PC-9 (cell line): Measurements from ENCODE around the gene ZNF316. TPM values are rescaled to one million over a fixed set of nuclear protein-coding genes. Genes with fewer than 3 reads are reported as not detected.
A peak's percentile ranks its signal among the peaks of the same experiment; 100 is the strongest.

Experiments used
- BruUV-seq: library from RNA; stranded (reverse); fragments of 400-500 nt; replicated peaks from 2 replicates; lab custom pipeline; 2021; lab: Mats Ljungman, UMichigan
- CTCF ChIA-PET: fragments of 300-600 bp; sonication (Branson Sonifier 250); formaldehyde crosslinking; loops from one replicate; lab custom pipeline; 2022; ENCODE audit warnings: antibody characterized with exemption; lab: Charles Lee
- POLR2A ChIA-PET: fragments of 300-600 bp; sonication (Branson Sonifier 250); formaldehyde crosslinking; loops from one replicate; lab custom pipeline; 2022; ENCODE audit warnings: antibody characterized with exemption; ENCODE audit not compliant: unreplicated experiment; lab: Charles Lee
- DNase-seq, 2 experiments: peaks; one replicate each; pipeline versions ENCODE4 v3.0.0 to v3.0.0-alpha.2; 2015 to 2022; ENCODE audit warnings: mixed read lengths in 1 of 2
- H2AFZ ChIP-seq: fragments of 200-600 bp; sonication (generic); 2 replicates; pipeline ENCODE4 v1.8.1; 2017; ENCODE audit warnings: antibody characterized with exemption
- H3F3A ChIP-seq: fragments of 200-600 bp; sonication (generic); 2 replicates; pipeline ENCODE4 v1.8.1; 2017; ENCODE audit warnings: antibody characterized with exemption, mild to moderate bottlenecking, low read depth; ENCODE audit not compliant: insufficient read depth
- H3K27ac ChIP-seq: fragments of 200-600 bp; sonication (generic); 2 replicates; pipeline ENCODE4 v1.6.1; 2016; ENCODE audit warnings: mixed run types
- H3K27me3 ChIP-seq: fragments of 200-600 bp; sonication (generic); 2 replicates; pipeline ENCODE4 v1.6.1; 2016; ENCODE audit warnings: low read depth, mixed run types; ENCODE audit not compliant: insufficient read depth
- H3K36me3 ChIP-seq: fragments of 200-600 bp; sonication (generic); 2 replicates; pipeline ENCODE4 v1.6.1; 2016; ENCODE audit warnings: low read depth, mixed run types
- H3K4me1 ChIP-seq: fragments of 200-600 bp; sonication (generic); replicated peaks from 2 replicates; pipeline ENCODE4 v1.6.1; 2016; ENCODE audit warnings: mixed run types; ENCODE audit not compliant: insufficient read depth
- H3K4me2 ChIP-seq: fragments of 200-600 bp; sonication (generic); 2 replicates; pipeline ENCODE4 v1.6.1; 2017; ENCODE audit warnings: mixed run types
- H3K4me3 ChIP-seq: fragments of 200-600 bp; sonication (generic); 2 replicates; pipeline ENCODE4 v1.6.1; 2016; ENCODE audit warnings: mixed run types
- H3K79me2 ChIP-seq: fragments of 200-600 bp; sonication (generic); 2 replicates; pipeline ENCODE4 v1.6.1; 2017; ENCODE audit warnings: low read depth, mixed run types
- H3K9me2 ChIP-seq: fragments of 200-600 bp; sonication (generic); 2 replicates; pipeline ENCODE4 v1.8.1; 2017; ENCODE audit warnings: mild to moderate bottlenecking; ENCODE audit not compliant: insufficient read depth
- H3K9me3 ChIP-seq: fragments of 200-600 bp; sonication (generic); 2 replicates; pipeline ENCODE4 v1.8.1; 2016; ENCODE audit warnings: low read depth; ENCODE audit not compliant: insufficient read depth
- H4K20me1 ChIP-seq: fragments of 200-600 bp; sonication (generic); 2 replicates; pipeline ENCODE4 v1.8.1; 2017; ENCODE audit not compliant: insufficient read depth
- EZH2 ChIP-seq: fragments of 200-600 bp; sonication (generic); IDR thresholded peaks from 2 replicates; pipeline ENCODE4 v1.8.0; 2017; ENCODE audit warnings: antibody characterized with exemption, low read depth
- intact Hi-C: fragments of 100-400 bp; cut with micrococcal nuclease; formaldehyde crosslinking; loops from one replicate; pipeline ENCODE4 v1.10.0; 2022; ENCODE audit not compliant: unreplicated experiment
- total RNA-seq: library from RNA; stranded (reverse); gene quantifications from 2 replicates; pipeline ENCODE4 v1.2.3, GENCODE V29; 2021
- TF ChIP-seq, protein P1 (sequence below): fragments of 200-600 bp; sonication (generic); conservative IDR thresholded peaks from 2 replicates; pipeline ENCODE4 v1.6.1; 2017; ENCODE audit warnings: mixed run types, antibody characterized with exemption, mild to moderate bottlenecking, moderate library complexity

ZNF316 gene
- total RNA-seq, 1 experiment from 2014 or later = 28.4 TPM

DNA sequence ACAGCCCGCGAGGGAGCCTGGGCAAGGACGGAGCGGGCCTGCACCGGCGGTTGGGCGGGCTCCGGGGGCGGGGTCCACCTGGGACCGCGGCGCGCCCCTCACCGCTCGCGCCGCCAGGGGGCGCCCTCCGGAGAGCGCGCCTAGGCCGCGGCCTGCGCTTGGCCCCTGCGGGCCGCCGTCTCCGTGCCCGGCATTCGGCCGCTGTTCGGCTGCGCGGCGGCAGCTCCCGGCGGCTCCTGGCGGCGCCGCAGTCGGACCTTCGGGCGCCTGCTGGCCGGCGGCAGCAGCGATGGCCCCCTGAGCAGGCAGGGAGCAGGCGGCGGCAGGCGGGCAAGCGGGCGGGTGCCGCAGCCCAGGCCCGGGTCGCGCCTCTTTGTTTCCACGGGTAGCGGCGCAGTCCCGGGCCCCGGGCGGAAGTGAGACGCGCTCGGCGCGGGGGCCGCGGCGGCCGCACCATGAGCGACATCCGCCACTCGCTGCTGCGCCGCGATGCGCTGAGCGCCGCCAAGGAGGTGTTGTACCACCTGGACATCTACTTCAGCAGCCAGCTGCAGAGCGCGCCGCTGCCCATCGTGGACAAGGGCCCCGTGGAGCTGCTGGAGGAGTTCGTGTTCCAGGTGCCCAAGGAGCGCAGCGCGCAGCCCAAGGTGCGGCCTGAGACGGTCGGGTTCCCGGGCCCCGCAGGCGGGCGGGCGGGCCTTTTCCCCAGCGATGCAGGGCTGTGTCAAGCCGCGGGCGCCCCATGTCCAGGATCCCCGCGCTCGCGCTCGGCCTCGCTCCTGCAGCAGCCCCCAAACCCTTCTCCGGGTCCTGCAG is 47.1 kb upstream of the ZNF316 start, which contains the start of gene INTS15:
Gene INTS15 (plus strand): TSS at position 193 of the 816 bp plus-strand sequence. CDS start 263 bp downstream, at position 456.
- no peaks in the 10 kb centered on the region for H4K20me1 ChIP-seq
- H3K4me2 ChIP-seq = peak within 1 kb of the TSS; percentile 90
- no peaks in the 10 kb centered on the region for H3K9me2 ChIP-seq
- H3K4me3 ChIP-seq = peak within 1 kb of the TSS; percentile 92
- peaks cover 19% of the 10 kb centered on the region; the same call in 1 of the 2 replicates for H3K36me3 ChIP-seq
- no TSS peak for BruUV-seq
- no peak for TF ChIP-seq EZH2
- TF ChIP-seq, protein P1, sequence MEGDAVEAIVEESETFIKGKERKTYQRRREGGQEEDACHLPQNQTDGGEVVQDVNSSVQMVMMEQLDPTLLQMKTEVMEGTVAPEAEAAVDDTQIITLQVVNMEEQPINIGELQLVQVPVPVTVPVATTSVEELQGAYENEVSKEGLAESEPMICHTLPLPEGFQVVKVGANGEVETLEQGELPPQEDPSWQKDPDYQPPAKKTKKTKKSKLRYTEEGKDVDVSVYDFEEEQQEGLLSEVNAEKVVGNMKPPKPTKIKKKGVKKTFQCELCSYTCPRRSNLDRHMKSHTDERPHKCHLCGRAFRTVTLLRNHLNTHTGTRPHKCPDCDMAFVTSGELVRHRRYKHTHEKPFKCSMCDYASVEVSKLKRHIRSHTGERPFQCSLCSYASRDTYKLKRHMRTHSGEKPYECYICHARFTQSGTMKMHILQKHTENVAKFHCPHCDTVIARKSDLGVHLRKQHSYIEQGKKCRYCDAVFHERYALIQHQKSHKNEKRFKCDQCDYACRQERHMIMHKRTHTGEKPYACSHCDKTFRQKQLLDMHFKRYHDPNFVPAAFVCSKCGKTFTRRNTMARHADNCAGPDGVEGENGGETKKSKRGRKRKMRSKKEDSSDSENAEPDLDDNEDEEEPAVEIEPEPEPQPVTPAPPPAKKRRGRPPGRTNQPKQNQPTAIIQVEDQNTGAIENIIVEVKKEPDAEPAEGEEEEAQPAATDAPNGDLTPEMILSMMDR = no peak; the same call in 1 of the 2 replicates
- ChIA-PET POLR2A (no interaction called here), CTCF (interaction anchor here (0.6 to 1.0 kb wide), 3 partner anchors 12 to 1390 kb away, joined by 3 to 4 read pairs (median 3); no protein-coding TSS in a partner anchor)
- peaks cover 13% of the 10 kb centered on the region for H3K4me1 ChIP-seq
- peak; percentile 52 to 90 for DNase-seq
- H2AFZ ChIP-seq = peak within 1 kb of the TSS; percentile 96
- peaks cover 7% of the 10 kb centered on the region; the same call in 1 of the 2 replicates for H3F3A ChIP-seq
- H3K79me2 ChIP-seq = peaks cover 15% of the 10 kb centered on the region
- H3K27ac ChIP-seq = no peak within 1 kb of the TSS
- no peaks in the 10 kb centered on the region for H3K9me3 ChIP-seq
- intact Hi-C loops = loop anchor here (1.0 to 10.0 kb wide), 3 partner anchors 47 to 337 kb away; partner anchors contain the start of gene ZNF316
- no peaks in the 10 kb centered on the region for H3K27me3 ChIP-seq

DNA sequence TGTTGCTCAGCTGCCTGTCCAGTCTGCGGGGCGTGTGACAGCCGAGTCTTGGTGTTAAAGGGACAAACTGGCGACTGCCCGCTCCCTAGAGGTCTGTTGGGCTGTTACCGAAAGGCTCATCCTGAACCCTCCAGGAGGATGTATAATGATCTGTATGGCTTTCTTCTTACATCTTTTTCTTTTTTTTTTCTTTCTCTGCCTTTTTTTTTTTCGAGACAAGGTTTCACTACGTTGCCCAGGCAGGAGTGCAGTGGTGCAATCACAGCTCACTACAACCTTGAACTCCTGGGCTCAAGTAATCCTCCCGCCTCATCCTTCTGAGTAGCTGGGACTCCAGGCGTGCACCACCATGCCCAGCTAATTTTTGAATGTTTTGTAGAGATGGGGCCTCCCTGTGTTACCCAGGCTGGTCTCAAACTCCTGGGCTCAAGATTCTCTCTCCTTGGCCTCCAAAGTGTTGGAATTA is 46.4 kb upstream of the ZNF316 start:
- H3K4me3 ChIP-seq = peak overlapping the region; percentile 92
- peaks cover 15% of the 10 kb centered on the region for H3K79me2 ChIP-seq
- H4K20me1 ChIP-seq = no peaks in the 10 kb centered on the region
- peaks cover 19% of the 10 kb centered on the region; the same call in 1 of the 2 replicates for H3K36me3 ChIP-seq
- H2AFZ ChIP-seq = peak overlapping the region; percentile 96
- no peaks in the 10 kb centered on the region for H3K9me2 ChIP-seq
- ChIA-PET POLR2A (no interaction called here), CTCF (interaction anchor here (0.6 kb wide), 1 partner anchor 120 kb away, joined by 6 read pairs; no protein-coding TSS in a partner anchor)
- H3K4me1 ChIP-seq = peaks cover 13% of the 10 kb centered on the region
- no peaks in the 10 kb centered on the region for H3K27me3 ChIP-seq
- H3K27ac ChIP-seq = no peak overlapping the region
- TF ChIP-seq, protein P1 = no peak
- TF ChIP-seq EZH2 = no peak
- H3F3A ChIP-seq = peaks cover 7% of the 10 kb centered on the region; the same call in 1 of the 2 replicates
- no peaks in the 10 kb centered on the region for H3K9me3 ChIP-seq
- BruUV-seq = no TSS peak
- intact Hi-C loops = loop anchor here (1.0 to 10.0 kb wide), 2 partner anchors 47 to 264 kb away; partner anchors contain the start of gene ZNF316
- peak overlapping the region; percentile 90 for H3K4me2 ChIP-seq
- DNase-seq = no peak

DNA sequence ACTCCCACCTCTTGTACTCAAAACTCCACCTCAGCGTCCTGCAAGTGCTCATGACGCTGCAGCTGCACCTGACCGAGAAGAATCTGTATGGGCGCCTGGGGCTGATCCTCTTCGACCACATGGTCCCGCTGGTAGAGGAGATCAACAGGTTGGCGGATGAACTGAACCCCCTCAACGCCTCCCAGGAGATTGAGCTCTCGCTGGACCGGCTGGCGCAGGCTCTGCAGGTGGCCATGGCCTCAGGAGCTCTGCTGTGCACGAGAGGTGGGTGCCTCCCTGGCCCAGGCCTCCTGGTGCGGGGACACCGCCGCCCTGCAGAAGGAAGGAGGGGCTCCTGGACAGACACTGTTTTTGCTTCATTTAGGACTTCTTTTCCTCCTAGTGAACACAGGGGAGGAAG is 37.0 kb upstream of the ZNF316 start:
- no peak overlapping the region for H3K27ac ChIP-seq
- no peak for TF ChIP-seq EZH2
- TF ChIP-seq, protein P1 = no peak
- ChIA-PET POLR2A (no interaction called here), CTCF (no interaction called here)
- H3K9me2 ChIP-seq = no peaks in the 10 kb centered on the region
- no peak overlapping the region for H3K4me3 ChIP-seq
- H4K20me1 ChIP-seq = no peaks in the 10 kb centered on the region
- H3F3A ChIP-seq = peaks cover 4% of the 10 kb centered on the region; the same call in 1 of the 2 replicates
- intact Hi-C loops = no loop called here
- H3K9me3 ChIP-seq = no peaks in the 10 kb centered on the region
- H2AFZ ChIP-seq = no peak overlapping the region
- no TSS peak for BruUV-seq
- H3K36me3 ChIP-seq = peaks cover 15% of the 10 kb centered on the region; the same call in 1 of the 2 replicates
- H3K4me2 ChIP-seq = no peak overlapping the region
- no peak for DNase-seq
- no peaks in the 10 kb centered on the region for H3K4me1 ChIP-seq
- no peaks in the 10 kb centered on the region for H3K27me3 ChIP-seq
- no peaks in the 10 kb centered on the region for H3K79me2 ChIP-seq
